ENCODE results near the gene DNAJC9. TPM values are rescaled to one million over a fixed set of nuclear protein-coding genes. Genes with fewer than 3 reads are reported as not detected.
A peak's percentile ranks its signal among the peaks of the same experiment; 100 is the strongest.

The DNAJC9 gene
- polyA plus RNA-seq, 2 of the 4 experiments (the other 2 are of a cell fraction) = 45.6 to 56.3 TPM

GRCh38 chr10:73252445-73253224 is 5.6 kb upstream of the DNAJC9 start, which contains the start of gene MRPS16 (continued):
- TF ChIP-seq, protein P1, sequence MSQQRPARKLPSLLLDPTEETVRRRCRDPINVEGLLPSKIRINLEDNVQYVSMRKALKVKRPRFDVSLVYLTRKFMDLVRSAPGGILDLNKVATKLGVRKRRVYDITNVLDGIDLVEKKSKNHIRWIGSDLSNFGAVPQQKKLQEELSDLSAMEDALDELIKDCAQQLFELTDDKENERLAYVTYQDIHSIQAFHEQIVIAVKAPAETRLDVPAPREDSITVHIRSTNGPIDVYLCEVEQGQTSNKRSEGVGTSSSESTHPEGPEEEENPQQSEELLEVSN (IDR thresholded peaks at IDR 0.05; ENCODE audit: borderline replicate concordance, low read depth) = 0 out of 2 replicates have a peak, but pooled peaks have one; percentile 14
- TF ChIP-seq HOXB13 (CRISPR knock-in tag; IDR thresholded peaks at IDR 0.05; ENCODE audit: low read depth) (no peak), CHD2 (IDR thresholded peaks at IDR 0.05; ENCODE audit: low read length, partially characterized antibody) (peak; percentile 28), CHD4 (IDR thresholded peaks at IDR 0.05; ENCODE audit: borderline replicate concordance) (no peak), NR3C1 (IDR thresholded peaks at IDR 0.05) (no peak), USF2 (IDR thresholded peaks at IDR 0.05) (peak; percentile 44; the same call in 1 of the 2 replicates), ZSCAN20 (CRISPR knock-in tag; IDR thresholded peaks at IDR 0.05) (no peak), BHLHE40 (IDR thresholded peaks at IDR 0.05; ENCODE audit: low read depth, low read length) (no peak), KDM5A (IDR thresholded peaks at IDR 0.05) (no peak), ZNF302 (CRISPR knock-in tag; IDR thresholded peaks at IDR 0.05) (no peak), JUN (IDR thresholded peaks at IDR 0.05) (peak; percentile 90 to 98), TP53 (CRISPR knock-in tag; IDR thresholded peaks at IDR 0.05) (no peak), CEBPB (IDR thresholded peaks at IDR 0.05) (no peak), ESRRA (IDR thresholded peaks at IDR 0.05; ENCODE audit: borderline replicate concordance, low read length) (no peak), HOXA7 (CRISPR knock-in tag; IDR thresholded peaks at IDR 0.05) (no peak), HOXB5 (CRISPR knock-in tag; IDR thresholded peaks at IDR 0.05) (0 out of 2 replicates have a peak, but pooled peaks have one; percentile 48), RNF2 (IDR thresholded peaks at IDR 0.05; ENCODE audit: borderline replicate concordance, low read depth) (no peak), FOSL2 (IDR thresholded peaks at IDR 0.05) (0 out of 2 replicates have a peak, but pooled peaks have one; percentile 11), FOSL2 (CRISPR knock-in tag; IDR thresholded peaks at IDR 0.05) (peak; percentile 92), KDM1A (IDR thresholded peaks at IDR 0.05; ENCODE audit: low read depth) (no peak), POLR2A (IDR thresholded peaks at IDR 0.05; ENCODE audit: low read length) (peak; percentile 72), HDAC2 (IDR thresholded peaks at IDR 0.05) (no peak)
- TF ChIP-seq, protein P2, sequence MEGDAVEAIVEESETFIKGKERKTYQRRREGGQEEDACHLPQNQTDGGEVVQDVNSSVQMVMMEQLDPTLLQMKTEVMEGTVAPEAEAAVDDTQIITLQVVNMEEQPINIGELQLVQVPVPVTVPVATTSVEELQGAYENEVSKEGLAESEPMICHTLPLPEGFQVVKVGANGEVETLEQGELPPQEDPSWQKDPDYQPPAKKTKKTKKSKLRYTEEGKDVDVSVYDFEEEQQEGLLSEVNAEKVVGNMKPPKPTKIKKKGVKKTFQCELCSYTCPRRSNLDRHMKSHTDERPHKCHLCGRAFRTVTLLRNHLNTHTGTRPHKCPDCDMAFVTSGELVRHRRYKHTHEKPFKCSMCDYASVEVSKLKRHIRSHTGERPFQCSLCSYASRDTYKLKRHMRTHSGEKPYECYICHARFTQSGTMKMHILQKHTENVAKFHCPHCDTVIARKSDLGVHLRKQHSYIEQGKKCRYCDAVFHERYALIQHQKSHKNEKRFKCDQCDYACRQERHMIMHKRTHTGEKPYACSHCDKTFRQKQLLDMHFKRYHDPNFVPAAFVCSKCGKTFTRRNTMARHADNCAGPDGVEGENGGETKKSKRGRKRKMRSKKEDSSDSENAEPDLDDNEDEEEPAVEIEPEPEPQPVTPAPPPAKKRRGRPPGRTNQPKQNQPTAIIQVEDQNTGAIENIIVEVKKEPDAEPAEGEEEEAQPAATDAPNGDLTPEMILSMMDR (IDR thresholded peaks at IDR 0.05) = no peak
- TF ChIP-seq, protein P3, sequence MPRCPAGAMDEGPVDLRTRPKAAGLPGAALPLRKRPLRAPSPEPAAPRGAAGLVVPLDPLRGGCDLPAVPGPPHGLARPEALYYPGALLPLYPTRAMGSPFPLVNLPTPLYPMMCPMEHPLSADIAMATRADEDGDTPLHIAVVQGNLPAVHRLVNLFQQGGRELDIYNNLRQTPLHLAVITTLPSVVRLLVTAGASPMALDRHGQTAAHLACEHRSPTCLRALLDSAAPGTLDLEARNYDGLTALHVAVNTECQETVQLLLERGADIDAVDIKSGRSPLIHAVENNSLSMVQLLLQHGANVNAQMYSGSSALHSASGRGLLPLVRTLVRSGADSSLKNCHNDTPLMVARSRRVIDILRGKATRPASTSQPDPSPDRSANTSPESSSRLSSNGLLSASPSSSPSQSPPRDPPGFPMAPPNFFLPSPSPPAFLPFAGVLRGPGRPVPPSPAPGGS (IDR thresholded peaks at IDR 0.05) = peak; percentile 67
- TF ChIP-seq, protein P4, sequence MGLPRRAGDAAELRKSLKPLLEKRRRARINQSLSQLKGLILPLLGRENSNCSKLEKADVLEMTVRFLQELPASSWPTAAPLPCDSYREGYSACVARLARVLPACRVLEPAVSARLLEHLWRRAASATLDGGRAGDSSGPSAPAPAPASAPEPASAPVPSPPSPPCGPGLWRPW (IDR thresholded peaks at IDR 0.05) = no peak

All from A549 (cell line).